Neural progenitor cell (in vitro differentiated cells): ENCODE measurements around the gene YAP1. TPM values are rescaled to one million over a fixed set of nuclear protein-coding genes. Genes with fewer than 3 reads are reported as not detected.

ENCODE experiments used
- DNase-seq: peaks from one replicate; pipeline ENCODE4 v3.0.0-alpha.2; 2016; ENCODE audit warnings: low spot score
- H2AFZ ChIP-seq: fragments of 200-600 bp; sonication (generic); replicated peaks from 2 replicates; pipeline ENCODE4 v1.6.1; 2016; ENCODE audit warnings: antibody characterized with exemption
- H3F3A ChIP-seq: fragments of 200-600 bp; sonication (generic); 2 replicates; pipeline ENCODE4 v1.6.1; 2016; ENCODE audit warnings: antibody characterized with exemption, low read depth
- H3K27ac ChIP-seq: fragments of 200-600 bp; sonication (generic); 2 replicates; pipeline ENCODE4 v1.5.1; 2016; ENCODE audit warnings: mild to moderate bottlenecking
- H3K27me3 ChIP-seq: fragments of 200-600 bp; sonication (generic); 2 replicates; pipeline ENCODE4 v1.6.1; 2016; ENCODE audit warnings: mild to moderate bottlenecking, moderate library complexity
- H3K36me3 ChIP-seq: fragments of 200-600 bp; sonication (generic); 2 replicates; pipeline ENCODE4 v1.5.1; 2016
- H3K4me1 ChIP-seq: fragments of 200-600 bp; sonication (generic); 2 replicates; pipeline ENCODE4 v1.6.1; 2016; ENCODE audit warnings: mixed run types
- H3K4me2 ChIP-seq: fragments of 200-600 bp; sonication (generic); 2 replicates; pipeline ENCODE4 v1.6.1; 2016
- H3K4me3 ChIP-seq: fragments of 200-600 bp; sonication (generic); 2 replicates; pipeline ENCODE4 v1.5.1; 2016
- H3K79me2 ChIP-seq: fragments of 200-600 bp; sonication (generic); 2 replicates; pipeline ENCODE4 v1.6.1; 2016; ENCODE audit warnings: low read depth
- H3K9ac ChIP-seq: fragments of 200-600 bp; sonication (generic); 2 replicates; pipeline ENCODE4 v1.6.1; 2016
- H3K9me3 ChIP-seq: fragments of 200-600 bp; sonication (generic); 2 replicates; pipeline ENCODE4 v1.5.1; 2016; ENCODE audit warnings: low read depth
- H4K20me1 ChIP-seq: fragments of 200-600 bp; sonication (generic); 2 replicates; pipeline ENCODE4 v1.6.1; 2016; ENCODE audit warnings: low read depth
- H3K27ac Mint-ChIP-seq: 3 replicates; pipeline ENCODE4 v1.8.0; 2021; ENCODE audit warnings: mixed read lengths
- H3K27me3 Mint-ChIP-seq: 2 replicates; pipeline ENCODE4 v1.8.0; 2022; ENCODE audit warnings: low read depth, mild to moderate bottlenecking, inconsistent platforms, moderate library complexity, mixed read lengths; ENCODE audit not compliant: insufficient read depth
- H3K36me3 Mint-ChIP-seq: 3 replicates; pipeline ENCODE4 v1.8.0; 2021; ENCODE audit warnings: mixed read lengths
- H3K4me1 Mint-ChIP-seq: 3 replicates; pipeline ENCODE4 v1.8.0; 2021; ENCODE audit warnings: mixed read lengths
- H3K4me3 Mint-ChIP-seq: 3 replicates; pipeline ENCODE4 v1.8.0; 2021; ENCODE audit warnings: mild to moderate bottlenecking, moderate library complexity, mixed read lengths
- H3K9me3 Mint-ChIP-seq: 3 replicates; pipeline ENCODE4 v1.8.0; 2020; ENCODE audit warnings: mixed read lengths
- CTCF ChIP-seq: fragments of 200-600 bp; sonication (generic); IDR thresholded peaks from 2 replicates; pipeline ENCODE4 v1.5.1; 2017; ENCODE audit warnings: antibody characterized with exemption, mild to moderate bottlenecking
- EZH2 ChIP-seq: fragments of 200-600 bp; sonication (generic); IDR thresholded peaks from 2 replicates; pipeline ENCODE4 v1.6.1; 2017; ENCODE audit warnings: antibody characterized with exemption, mild to moderate bottlenecking, moderate library complexity
- EZH2phosphoT487 ChIP-seq: fragments of 200-600 bp; sonication (generic); IDR thresholded peaks from 2 replicates; pipeline ENCODE4 v1.6.1; 2017; ENCODE audit warnings: antibody characterized with exemption
- total RNA-seq: library from RNA; depleted of rRNA; stranded (reverse); fragments of >200 nt; gene quantifications from 2 replicates; pipeline ENCODE4 v1.2.3, GENCODE V29; 2015; ENCODE audit warnings: low replicate concordance

Gene YAP1
- total RNA-seq, 1 donor from 2014 or later: 59.9 TPM

DNA sequence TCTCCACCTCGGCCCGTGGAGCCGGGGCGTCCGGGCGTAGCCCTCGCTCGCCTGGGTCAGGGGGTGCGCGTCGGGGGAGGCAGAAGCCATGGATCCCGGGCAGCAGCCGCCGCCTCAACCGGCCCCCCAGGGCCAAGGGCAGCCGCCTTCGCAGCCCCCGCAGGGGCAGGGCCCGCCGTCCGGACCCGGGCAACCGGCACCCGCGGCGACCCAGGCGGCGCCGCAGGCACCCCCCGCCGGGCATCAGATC is 439 bp downstream of the YAP1 start:
- Histone ChIP-seq H3K27me3 (peaks cover 10% of the 10 kb centered on the region), H3F3A (peaks cover 40% of the 10 kb centered on the region), H3K4me1 (peaks cover 37% of the 10 kb centered on the region), H3K4me2 (peak overlapping the region; percentile 85), H3K27ac (peak overlapping the region; percentile 92), H3K9ac (peak overlapping the region; percentile 63), H4K20me1 (peaks cover 28% of the 10 kb centered on the region), H3K4me3 (peak overlapping the region; percentile 79), H3K79me2 (peaks cover 55% of the 10 kb centered on the region), H3K9me3 (no peaks in the 10 kb centered on the region), H3K36me3 (peaks cover 4% of the 10 kb centered on the region), H2AFZ (peak overlapping the region; percentile 94)
- Mint-ChIP-seq H3K4me3 (peak overlapping the region; percentile 97), H3K4me1 (peaks cover 40% of the 10 kb centered on the region), H3K27ac (no peak overlapping the region), H3K36me3 (peaks cover 2% of the 10 kb centered on the region), H3K27me3 (peaks cover 5% of the 10 kb centered on the region), H3K9me3 (peaks cover 2% of the 10 kb centered on the region)
- TF ChIP-seq EZH2 (no peak), EZH2phosphoT487 (no peak), CTCF (no peak)
- DNase-seq: no peak

DNA sequence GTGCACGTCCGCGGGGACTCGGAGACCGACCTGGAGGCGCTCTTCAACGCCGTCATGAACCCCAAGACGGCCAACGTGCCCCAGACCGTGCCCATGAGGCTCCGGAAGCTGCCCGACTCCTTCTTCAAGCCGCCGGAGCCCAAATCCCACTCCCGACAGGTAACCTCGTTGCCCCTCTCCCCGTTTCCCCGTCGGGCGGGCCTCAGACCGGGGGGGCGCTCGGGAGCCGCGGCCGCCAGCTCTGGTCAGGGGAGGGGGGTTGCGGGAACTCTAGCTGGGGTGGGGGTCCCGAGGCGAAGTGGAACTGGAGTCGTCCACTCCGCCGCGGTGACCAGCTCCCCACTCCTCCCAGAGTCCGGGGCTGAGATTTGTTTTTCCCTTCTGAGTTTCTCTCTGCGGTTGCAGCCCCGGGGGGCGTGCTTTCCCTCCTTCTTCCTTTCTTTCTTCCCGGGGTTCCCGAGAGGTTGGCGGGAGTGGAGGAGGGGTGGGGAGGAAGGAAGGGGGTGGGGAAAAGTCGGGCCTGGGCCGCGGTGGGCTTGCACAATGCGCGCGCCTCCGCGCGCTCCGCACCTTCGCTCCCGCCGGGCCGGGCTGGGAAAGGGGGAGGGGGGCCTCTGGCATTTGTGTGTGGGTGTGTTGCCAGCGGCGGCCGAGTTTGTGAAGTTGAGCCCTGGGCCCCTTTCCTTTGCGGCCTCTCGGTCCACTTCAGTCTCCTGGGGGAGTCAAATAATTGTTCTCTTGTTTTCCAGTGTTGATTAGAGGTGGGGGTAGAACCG is 952 bp downstream of the YAP1 start:
- peaks cover 46% of the 10 kb centered on the region for H3F3A ChIP-seq
- peaks cover 42% of the 10 kb centered on the region for H3K4me1 ChIP-seq
- peak overlapping the region; percentile 85 for H3K4me2 ChIP-seq
- Mint-ChIP-seq H3K9me3 (peaks cover 2% of the 10 kb centered on the region), H3K36me3 (peaks cover 2% of the 10 kb centered on the region), H3K4me3 (peak overlapping the region; percentile 97), H3K4me1 (peaks cover 46% of the 10 kb centered on the region), H3K27ac (peak overlapping the region; percentile 100), H3K27me3 (peaks cover 5% of the 10 kb centered on the region)
- TF ChIP-seq EZH2phosphoT487: no peak
- peak; percentile 36 for TF ChIP-seq CTCF
- peaks cover 10% of the 10 kb centered on the region for H3K27me3 ChIP-seq
- peak overlapping the region; percentile 79 for H3K4me3 ChIP-seq
- H2AFZ ChIP-seq: peak overlapping the region; percentile 94
- peak; percentile 93 for DNase-seq
- H4K20me1 ChIP-seq: peaks cover 34% of the 10 kb centered on the region
- H3K9me3 ChIP-seq: no peaks in the 10 kb centered on the region
- H3K27ac ChIP-seq: peak overlapping the region; percentile 92
- peaks cover 60% of the 10 kb centered on the region for H3K79me2 ChIP-seq
- H3K9ac ChIP-seq: peak overlapping the region; percentile 63
- peaks cover 4% of the 10 kb centered on the region for H3K36me3 ChIP-seq

- Histone ChIP-seq H3K9me3 (no peaks in the 10 kb centered on the region), H3K36me3 (peaks cover 4% of the 10 kb centered on the region), H3K27ac (peak overlapping the region; percentile 92), H3K9ac (peak overlapping the region; percentile 57), H3K79me2 (peaks cover 68% of the 10 kb centered on the region), H3K4me1 (peaks cover 49% of the 10 kb centered on the region), H3K27me3 (peaks cover 14% of the 10 kb centered on the region), H3F3A (peaks cover 46% of the 10 kb centered on the region), H3K4me3 (peak overlapping the region; percentile 79), H2AFZ (peak overlapping the region; percentile 38), H3K4me2 (peak overlapping the region; percentile 85), H4K20me1 (peaks cover 41% of the 10 kb centered on the region)
- peak; percentile 60 for DNase-seq
- Mint-ChIP-seq H3K9me3 (no peaks in the 10 kb centered on the region), H3K27me3 (peaks cover 5% of the 10 kb centered on the region), H3K27ac (peak overlapping the region; percentile 100), H3K36me3 (peaks cover 4% of the 10 kb centered on the region), H3K4me3 (peak overlapping the region; percentile 97), H3K4me1 (peaks cover 53% of the 10 kb centered on the region)
- TF ChIP-seq EZH2 (no peak), EZH2phosphoT487 (no peak), CTCF (no peak)
Measured at GRCh38 chr11:102111787-102112508, 1.7 kb downstream of the YAP1 start.
